ENCODE measurements around the gene SOX9.
"Not testable (repeated sequence)": the region's sequence is repeated elsewhere in the genome, so short reads cannot be mapped to it uniquely, and the experiment has no call there.

Gene SOX9

DNA sequence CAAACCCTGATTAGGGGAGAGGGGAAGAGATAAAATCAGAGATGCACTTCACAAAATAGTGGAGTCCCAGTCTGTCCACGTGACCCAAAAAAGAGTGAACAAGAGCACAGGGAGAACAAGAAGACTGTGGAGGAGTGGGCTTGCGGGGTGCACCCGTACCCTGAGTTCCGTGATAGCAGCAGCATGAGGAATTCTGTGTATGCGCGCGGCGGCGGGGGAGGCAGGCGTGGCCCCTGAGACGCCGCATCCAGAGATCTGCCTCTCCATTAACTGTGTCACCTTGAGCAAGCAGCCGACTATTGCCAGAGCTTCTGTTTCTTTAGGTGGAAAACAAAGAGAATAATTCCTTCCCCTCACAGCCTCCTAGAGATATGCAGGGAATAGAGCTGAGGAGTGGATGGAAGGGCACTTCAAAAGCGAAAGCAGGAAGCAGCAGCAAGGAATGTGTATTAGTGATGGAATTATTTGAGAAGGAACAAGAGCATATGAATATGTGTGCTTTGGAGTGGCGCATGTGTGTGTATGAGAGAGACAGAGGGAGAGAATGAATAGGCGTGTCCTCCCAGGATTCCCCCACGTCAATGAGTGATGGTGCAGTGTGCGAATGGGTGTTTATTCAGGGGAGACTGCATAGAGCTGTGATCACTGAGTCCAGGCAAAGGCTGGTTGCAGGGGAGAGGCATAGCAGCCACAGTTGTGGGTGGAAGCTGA, 10.4 kb upstream of the SOX9 start:
- H3K4me3 ChIP-seq (ENCODE audit: low read length), result no peak overlapping the region
- peaks cover 6% of the 10 kb centered on the region; the same call in 1 of the 2 replicates for H3K27me3 ChIP-seq (ENCODE audit: control insufficient read depth, insufficient read depth, low read length)
- H3K27ac ChIP-seq (ENCODE audit: low read length), result no peak overlapping the region
- WGBS (ENCODE audit: insufficient coverage, insufficient read length), result no CpG with 5 or more reads among the region's 18 CpGs
- H3K4me1 ChIP-seq (ENCODE audit: control insufficient read depth, insufficient read depth, low read length), result peaks cover 1% of the 10 kb centered on the region; the same call in 1 of the 2 replicates
- DNase-seq (ENCODE audit: low read depth, low spot score), result no peak
- H3K36me3 ChIP-seq (ENCODE audit: control insufficient read depth, insufficient read depth, low read length), result no peaks in the 10 kb centered on the region
- no peaks in the 10 kb centered on the region for H3K9me3 ChIP-seq (ENCODE audit: control insufficient read depth, insufficient read depth, low read length)

DNA sequence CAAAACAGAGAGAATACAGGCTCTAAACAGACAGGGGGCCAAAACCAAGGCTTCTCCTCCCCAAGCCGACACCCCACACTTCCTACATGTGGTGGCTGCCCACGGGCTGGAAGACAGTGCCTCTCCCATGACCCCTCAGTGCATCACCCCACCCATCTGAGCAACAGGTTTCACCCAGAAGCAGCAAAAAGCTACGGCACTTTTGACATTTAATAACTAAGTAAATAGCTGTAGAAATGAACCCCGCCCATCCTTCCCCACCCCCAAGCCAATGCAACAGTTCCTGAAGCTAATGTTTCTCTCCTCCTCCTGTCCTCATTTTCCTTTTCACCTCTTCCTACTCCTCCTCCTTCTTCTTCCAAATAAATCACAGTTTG, 9.9 kb upstream of the SOX9 start:
- no peaks in the 10 kb centered on the region for H3K36me3 ChIP-seq (ENCODE audit: control insufficient read depth, insufficient read depth, low read length)
- peaks cover 1% of the 10 kb centered on the region; the same call in 1 of the 2 replicates for H3K4me1 ChIP-seq (ENCODE audit: control insufficient read depth, insufficient read depth, low read length)
- H3K9me3 ChIP-seq (ENCODE audit: control insufficient read depth, insufficient read depth, low read length), result no peaks in the 10 kb centered on the region
- no CpG with 5 or more reads among the region's 4 CpGs for WGBS (ENCODE audit: insufficient coverage, insufficient read length)
- no peak overlapping the region for H3K4me3 ChIP-seq (ENCODE audit: low read length)
- no peak overlapping the region for H3K27ac ChIP-seq (ENCODE audit: low read length)
- no peak for DNase-seq (ENCODE audit: low read depth, low spot score)
- H3K27me3 ChIP-seq (ENCODE audit: control insufficient read depth, insufficient read depth, low read length), result peaks cover 8% of the 10 kb centered on the region; the same call in 1 of the 2 replicates

DNA sequence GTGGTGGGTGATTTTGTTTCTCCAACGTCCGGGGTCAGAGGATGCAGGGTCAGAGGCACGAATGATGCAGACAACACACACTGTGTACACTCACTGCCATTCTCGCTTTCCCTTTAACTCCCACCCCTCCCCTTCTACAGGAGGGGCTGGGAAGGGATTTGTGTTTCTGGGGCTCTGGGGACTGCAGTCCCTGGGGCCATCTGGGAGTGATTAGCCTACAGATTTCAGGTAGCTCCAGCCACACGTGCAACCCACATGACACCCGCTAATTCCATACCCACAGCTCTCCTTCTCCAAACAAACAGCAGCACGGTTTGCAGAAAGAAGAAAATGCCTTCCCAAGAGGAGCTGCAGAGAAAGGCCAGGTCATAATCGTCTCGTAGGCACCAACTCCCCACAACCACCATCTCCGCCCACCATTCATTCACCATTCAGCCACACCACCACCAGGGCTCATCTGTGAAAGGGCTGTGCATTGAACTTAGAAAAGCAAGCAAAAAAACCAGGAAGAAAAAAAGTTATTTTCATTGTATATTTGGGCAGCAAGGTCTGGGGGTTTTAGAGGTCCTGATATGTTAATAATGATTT, 9.4 kb upstream of the SOX9 start:
- no peak overlapping the region for H3K4me3 ChIP-seq (ENCODE audit: low read length)
- H3K27me3 ChIP-seq (ENCODE audit: control insufficient read depth, insufficient read depth, low read length), result peaks cover 13% of the 10 kb centered on the region; the same call in 1 of the 2 replicates
- H3K27ac ChIP-seq (ENCODE audit: low read length), result no peak overlapping the region
- no peaks in the 10 kb centered on the region for H3K36me3 ChIP-seq (ENCODE audit: control insufficient read depth, insufficient read depth, low read length)
- no peak for DNase-seq (ENCODE audit: low read depth, low spot score)
- no peaks in the 10 kb centered on the region for H3K9me3 ChIP-seq (ENCODE audit: control insufficient read depth, insufficient read depth, low read length)
- WGBS (ENCODE audit: insufficient coverage, insufficient read length), result no CpG with 5 or more reads among the region's 10 CpGs
- peaks cover 1% of the 10 kb centered on the region; the same call in 1 of the 2 replicates for H3K4me1 ChIP-seq (ENCODE audit: control insufficient read depth, insufficient read depth, low read length)

DNA sequence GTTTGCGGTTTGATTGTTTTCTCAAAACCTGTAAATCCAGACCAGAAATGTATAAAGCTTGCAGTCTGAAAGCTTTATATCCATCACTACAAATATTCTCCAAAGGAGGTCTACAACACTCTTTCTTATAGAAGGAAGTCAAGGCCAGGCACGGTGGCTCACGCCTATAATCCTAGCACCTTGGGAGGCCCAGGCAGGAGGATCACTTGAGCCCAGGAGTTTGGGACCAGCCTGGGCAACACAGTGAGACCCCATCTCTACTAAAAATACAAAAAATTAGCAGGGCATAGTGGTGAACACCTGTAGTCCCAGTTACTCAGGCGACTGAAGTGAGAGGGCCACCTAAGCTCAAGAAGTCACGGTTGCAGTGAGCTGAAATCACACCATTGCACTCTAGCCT, 8.9 kb upstream of the SOX9 start:
- H3K36me3 ChIP-seq (ENCODE audit: control insufficient read depth, insufficient read depth, low read length); H3K4me1 ChIP-seq (ENCODE audit: control insufficient read depth, insufficient read depth, low read length); H3K27ac ChIP-seq (ENCODE audit: low read length); H3K9me3 ChIP-seq (ENCODE audit: control insufficient read depth, insufficient read depth, low read length); DNase-seq (ENCODE audit: low read depth, low spot score); H3K4me3 ChIP-seq (ENCODE audit: low read length): not testable (repeated sequence)
- no CpG with 5 or more reads among the region's 5 CpGs for WGBS (ENCODE audit: insufficient coverage, insufficient read length)
- peaks cover 18% of the 10 kb centered on the region for H3K27me3 ChIP-seq (ENCODE audit: control insufficient read depth, insufficient read depth, low read length)

DNA sequence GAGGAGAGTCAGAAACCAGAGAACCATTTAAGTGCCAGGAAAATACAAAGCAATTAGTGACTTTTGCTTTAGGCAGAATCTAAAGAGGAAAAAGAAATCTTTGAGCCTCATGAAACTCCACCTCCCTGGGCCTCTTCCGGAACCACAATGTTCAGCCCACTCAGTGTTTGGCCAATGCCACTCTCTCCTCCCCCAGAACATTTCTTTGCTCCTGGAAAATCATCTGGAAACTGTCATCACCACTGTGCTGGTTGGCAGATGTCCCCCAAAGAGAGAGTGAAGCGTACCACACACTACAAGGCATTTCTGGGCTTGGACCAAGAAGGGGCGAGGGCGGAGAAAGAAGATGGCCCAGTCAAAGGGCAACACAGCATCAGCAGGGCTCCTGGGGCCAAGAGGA, 7.1 kb upstream of the SOX9 start:
- H3K9me3 ChIP-seq (ENCODE audit: control insufficient read depth, insufficient read depth, low read length), result no peaks in the 10 kb centered on the region
- DNase-seq (ENCODE audit: low read depth, low spot score), result no peak
- no peak overlapping the region for H3K27ac ChIP-seq (ENCODE audit: low read length)
- peaks cover 4% of the 10 kb centered on the region for H3K4me1 ChIP-seq (ENCODE audit: control insufficient read depth, insufficient read depth, low read length)
- H3K27me3 ChIP-seq (ENCODE audit: control insufficient read depth, insufficient read depth, low read length), result peaks cover 34% of the 10 kb centered on the region
- no peak overlapping the region for H3K4me3 ChIP-seq (ENCODE audit: low read length)
- no peaks in the 10 kb centered on the region for H3K36me3 ChIP-seq (ENCODE audit: control insufficient read depth, insufficient read depth, low read length)
- WGBS (ENCODE audit: insufficient coverage, insufficient read length), result no CpG with 5 or more reads among the region's 4 CpGs

DNA sequence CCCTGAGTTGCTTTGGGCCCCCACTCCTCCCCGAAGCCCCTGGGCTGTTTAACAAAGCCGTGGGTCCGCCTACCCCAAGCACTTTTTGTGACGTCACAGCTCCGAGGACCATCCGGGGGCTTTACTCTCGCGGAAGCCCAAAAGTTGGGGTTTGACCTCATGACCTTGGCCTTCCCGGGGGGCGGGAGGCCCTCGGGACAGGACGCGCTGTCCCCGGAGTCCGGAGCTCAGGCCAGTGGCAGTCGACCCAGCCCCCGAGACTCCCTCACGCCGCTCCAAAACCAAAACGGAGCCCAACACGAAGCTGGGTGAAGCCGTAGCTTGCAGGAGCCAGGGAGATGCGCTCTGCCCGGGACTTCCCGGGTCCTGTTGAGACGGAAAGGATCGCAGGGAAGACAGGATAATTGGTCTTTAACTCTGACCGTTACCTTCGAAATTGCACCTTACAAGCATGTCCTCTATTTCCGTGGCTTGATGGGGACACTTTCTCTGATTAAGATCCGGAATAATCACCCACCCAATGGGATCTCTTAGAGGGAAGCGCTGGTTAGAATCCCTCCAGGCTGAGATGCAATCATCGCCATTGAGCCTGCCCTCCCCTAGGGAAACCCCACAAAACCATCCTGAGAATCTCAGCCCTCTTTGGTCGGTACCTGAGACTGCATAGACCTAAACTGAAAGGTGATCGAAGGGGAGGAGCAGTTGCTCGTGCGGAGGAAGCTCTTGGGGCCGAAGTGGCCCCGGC, 4.9 kb upstream of the SOX9 start:
- H3K36me3 ChIP-seq (ENCODE audit: control insufficient read depth, insufficient read depth, low read length), result no peaks in the 10 kb centered on the region
- no peak overlapping the region for H3K27ac ChIP-seq (ENCODE audit: low read length)
- no peak for DNase-seq (ENCODE audit: low read depth, low spot score)
- peak overlapping the region; percentile 50; the same call in 1 of the 2 replicates for H3K4me3 ChIP-seq (ENCODE audit: low read length)
- no peaks in the 10 kb centered on the region for H3K9me3 ChIP-seq (ENCODE audit: control insufficient read depth, insufficient read depth, low read length)
- WGBS (ENCODE audit: insufficient coverage, insufficient read length), result no CpG with 5 or more reads among the region's 39 CpGs
- peaks cover 4% of the 10 kb centered on the region; the same call in 1 of the 2 replicates for H3K4me1 ChIP-seq (ENCODE audit: control insufficient read depth, insufficient read depth, low read length)
- peaks cover 46% of the 10 kb centered on the region for H3K27me3 ChIP-seq (ENCODE audit: control insufficient read depth, insufficient read depth, low read length)

DNA sequence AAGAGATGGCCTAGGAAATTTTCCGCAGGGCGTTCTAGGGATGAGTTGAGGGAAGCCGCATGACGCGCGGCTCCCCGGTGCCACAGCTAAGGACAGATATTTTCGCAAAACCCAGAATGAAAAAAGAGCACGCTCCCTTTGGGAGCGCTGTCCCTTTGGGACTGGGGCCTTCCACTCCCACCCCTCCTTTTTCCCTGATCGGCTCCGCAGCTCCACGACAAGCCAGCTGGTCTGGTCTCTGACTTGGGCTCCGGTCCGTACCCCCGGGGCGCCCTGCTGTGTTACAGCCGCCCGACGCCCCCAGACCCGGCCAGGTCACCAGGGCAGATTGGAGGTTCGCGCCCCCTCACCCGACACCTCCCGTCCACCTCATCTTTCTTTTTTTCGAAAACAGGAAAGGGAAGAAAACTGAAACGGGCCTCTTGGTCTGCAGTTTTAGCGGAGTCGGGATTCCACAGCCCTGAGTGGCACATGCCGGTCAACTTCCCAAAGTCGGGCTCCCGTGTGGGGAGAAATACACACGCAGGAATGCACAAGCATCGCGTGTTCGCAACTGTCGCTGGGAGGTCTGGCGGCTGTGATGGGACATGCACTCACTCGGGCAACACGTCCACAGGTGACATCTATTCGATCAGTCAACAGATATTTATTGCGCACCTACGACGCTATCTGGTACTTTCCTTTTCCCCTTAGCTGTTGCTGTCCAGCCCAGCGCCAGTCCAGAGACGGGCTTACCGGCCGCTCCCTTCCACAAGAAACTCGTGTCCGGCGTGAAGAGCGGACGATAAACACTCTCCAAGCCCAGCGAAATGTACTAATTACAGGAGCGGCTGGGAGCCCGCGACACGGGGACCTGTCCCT, 3.9 kb upstream of the SOX9 start:
- DNase-seq (ENCODE audit: low read depth, low spot score), result no peak
- Histone ChIP-seq H3K27ac (ENCODE audit: low read length) (no peak overlapping the region), H3K4me1 (ENCODE audit: control insufficient read depth, insufficient read depth, low read length) (peaks cover 4% of the 10 kb centered on the region; the same call in 1 of the 2 replicates), H3K36me3 (ENCODE audit: control insufficient read depth, insufficient read depth, low read length) (no peaks in the 10 kb centered on the region), H3K27me3 (ENCODE audit: control insufficient read depth, insufficient read depth, low read length) (peaks cover 46% of the 10 kb centered on the region), H3K9me3 (ENCODE audit: control insufficient read depth, insufficient read depth, low read length) (no peaks in the 10 kb centered on the region), H3K4me3 (ENCODE audit: low read length) (peak overlapping the region; percentile 4; the same call in 1 of the 2 replicates)
- no CpG with 5 or more reads among the region's 58 CpGs for WGBS (ENCODE audit: insufficient coverage, insufficient read length)

DNA sequence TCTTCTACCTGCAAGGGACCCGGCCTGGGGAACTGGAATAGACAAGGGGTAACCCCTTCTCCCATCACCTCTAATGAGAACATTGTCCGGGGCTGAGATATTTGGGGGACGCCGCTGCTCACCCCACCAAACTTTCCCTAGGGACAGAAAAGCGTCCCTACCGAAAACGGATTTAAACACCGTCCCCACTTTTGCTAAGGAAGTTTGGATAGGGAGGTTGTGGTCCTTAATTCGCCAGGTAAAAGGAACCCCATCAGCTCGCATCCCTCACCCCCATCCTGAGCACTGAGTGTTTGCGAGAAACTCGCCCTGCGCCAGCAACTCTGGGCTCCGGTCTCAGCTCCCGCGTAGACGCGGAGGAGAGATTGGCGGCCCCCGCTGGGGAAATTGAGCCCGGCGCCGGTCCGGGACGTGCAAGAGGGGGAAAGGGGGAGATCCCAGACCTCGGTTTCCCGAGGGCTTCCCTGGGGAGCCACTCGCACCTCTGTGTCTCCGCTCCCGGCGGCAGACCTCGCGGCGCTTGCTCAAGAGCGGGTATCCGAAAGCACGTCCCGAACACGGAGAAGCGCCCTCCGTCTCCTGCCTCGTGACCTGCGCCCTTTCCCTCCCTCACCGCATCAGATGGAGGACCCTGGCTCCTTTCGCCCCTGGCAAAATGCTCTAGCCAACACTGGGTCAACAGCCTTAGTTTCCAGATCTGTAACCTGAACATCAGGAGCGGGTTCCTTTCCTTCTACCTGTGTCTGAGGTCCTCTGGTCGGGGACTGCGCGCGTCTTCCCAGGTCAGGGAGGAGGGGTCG, 3.1 kb upstream of the SOX9 start:
- no CpG with 5 or more reads among the region's 51 CpGs for WGBS (ENCODE audit: insufficient coverage, insufficient read length)
- no peak for DNase-seq (ENCODE audit: low read depth, low spot score)
- peaks cover 4% of the 10 kb centered on the region; the same call in 1 of the 2 replicates for H3K4me1 ChIP-seq (ENCODE audit: control insufficient read depth, insufficient read depth, low read length)
- no peaks in the 10 kb centered on the region for H3K36me3 ChIP-seq (ENCODE audit: control insufficient read depth, insufficient read depth, low read length)
- H3K9me3 ChIP-seq (ENCODE audit: control insufficient read depth, insufficient read depth, low read length), result no peaks in the 10 kb centered on the region
- H3K27me3 ChIP-seq (ENCODE audit: control insufficient read depth, insufficient read depth, low read length), result peaks cover 46% of the 10 kb centered on the region
- no peak overlapping the region for H3K27ac ChIP-seq (ENCODE audit: low read length)
- peak overlapping the region; percentile 26; the same call in 1 of the 2 replicates for H3K4me3 ChIP-seq (ENCODE audit: low read length)

DNA sequence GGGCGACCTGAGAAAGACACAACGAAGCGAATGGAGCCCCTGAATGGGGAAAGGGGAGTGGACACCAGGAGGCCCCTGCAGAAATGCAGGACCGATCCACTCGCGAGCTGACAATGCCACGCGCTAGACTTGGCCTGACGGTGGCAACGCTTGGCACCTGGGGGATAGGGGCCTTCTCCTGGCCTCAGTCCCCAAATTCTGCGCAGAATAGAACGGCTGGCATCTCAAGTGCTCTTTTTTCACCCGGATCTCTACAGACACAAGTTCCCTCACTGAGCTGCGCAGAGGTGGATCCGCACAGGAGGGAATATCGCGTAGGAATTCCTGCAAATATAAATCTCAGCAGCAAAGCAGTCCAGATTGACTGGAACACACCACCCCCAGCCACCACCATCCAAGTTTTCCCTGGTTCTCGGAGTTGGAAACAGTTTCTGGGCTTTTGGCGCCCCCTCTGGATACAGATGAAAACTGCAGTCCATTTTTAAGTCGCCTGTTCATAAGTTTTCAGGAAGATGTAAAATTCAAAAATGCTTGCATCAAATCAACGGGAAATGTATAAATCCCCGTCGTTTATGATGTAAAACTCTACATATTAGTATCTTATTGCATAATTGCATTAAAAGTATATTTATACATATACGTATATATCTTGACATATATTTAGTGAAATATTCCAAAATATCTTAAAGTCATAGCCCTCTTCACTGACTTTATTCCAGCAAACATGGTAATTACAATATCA, 2.3 kb upstream of the SOX9 start:
- Histone ChIP-seq H3K4me1 (ENCODE audit: control insufficient read depth, insufficient read depth, low read length) (peaks cover 7% of the 10 kb centered on the region), H3K9me3 (ENCODE audit: control insufficient read depth, insufficient read depth, low read length) (no peaks in the 10 kb centered on the region), H3K4me3 (ENCODE audit: low read length) (peak overlapping the region; percentile 1; the same call in 1 of the 2 replicates), H3K36me3 (ENCODE audit: control insufficient read depth, insufficient read depth, low read length) (no peaks in the 10 kb centered on the region), H3K27me3 (ENCODE audit: control insufficient read depth, insufficient read depth, low read length) (peaks cover 49% of the 10 kb centered on the region), H3K27ac (ENCODE audit: low read length) (no peak overlapping the region)
- WGBS (ENCODE audit: insufficient coverage, insufficient read length), result no CpG with 5 or more reads among the region's 24 CpGs
- no peak for DNase-seq (ENCODE audit: low read depth, low spot score)
